ENCODE measurements around the gene KCNIP1.

DNA sequence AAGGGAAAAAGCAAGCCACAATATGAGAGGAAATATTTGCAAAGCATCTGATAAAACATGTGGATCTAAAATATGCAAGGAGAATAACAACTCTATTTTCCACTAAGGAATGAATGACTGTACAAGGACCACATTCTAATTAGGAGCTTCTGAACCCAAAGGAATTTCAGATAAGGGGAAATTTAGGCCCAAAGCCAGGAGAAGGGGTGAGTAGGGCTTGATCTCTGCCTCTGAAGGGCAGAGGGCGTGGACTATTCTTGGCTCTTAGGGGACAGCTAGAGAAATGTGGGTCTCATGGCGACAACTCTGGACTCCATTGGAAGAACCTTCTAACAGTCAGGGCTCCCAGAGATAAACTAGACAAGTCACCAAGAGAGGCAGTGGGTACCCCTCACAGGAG, 147.0 kb downstream of the KCNIP1 start:
- no peak for TF ChIP-seq GATA3 (IDR thresholded peaks at IDR 0.05; ENCODE audit: low read depth, low read length)
- no peak for TF ChIP-seq GATA2 (IDR thresholded peaks at IDR 0.05; ENCODE audit: low read depth, low read length)

Measured in SH-SY5Y (cell line).